Glutamatergic neuron (in vitro differentiated cells): ENCODE measurements around the gene N4BP2. TPM values are rescaled to one million over a fixed set of nuclear protein-coding genes. Genes with fewer than 3 reads are reported as not detected.

Source experiments
- DNase-seq: peaks from one replicate; pipeline ENCODE4 v3.0.0; 2022
- H3K27ac Mint-ChIP-seq: one replicate; pipeline ENCODE4 v1.8.0; 2020; ENCODE audit warnings: mild to moderate bottlenecking, mixed read lengths, inconsistent platforms; ENCODE audit not compliant: unreplicated experiment
- H3K27me3 Mint-ChIP-seq: one replicate; pipeline ENCODE4 v1.8.0; 2020; ENCODE audit warnings: mild to moderate bottlenecking, moderate library complexity, mixed read lengths, inconsistent platforms; ENCODE audit not compliant: unreplicated experiment
- H3K36me3 Mint-ChIP-seq: one replicate; pipeline ENCODE4 v1.8.0; 2020; ENCODE audit warnings: mild to moderate bottlenecking, mixed read lengths, inconsistent platforms; ENCODE audit not compliant: unreplicated experiment
- H3K4me1 Mint-ChIP-seq: one replicate; pipeline ENCODE4 v1.8.0; 2020; ENCODE audit warnings: mild to moderate bottlenecking, low read depth, mixed read lengths, inconsistent platforms; ENCODE audit not compliant: unreplicated experiment
- H3K4me3 Mint-ChIP-seq: one replicate; pipeline ENCODE4 v1.8.0; 2020; ENCODE audit warnings: mild to moderate bottlenecking, mixed read lengths, inconsistent platforms; ENCODE audit not compliant: unreplicated experiment
- H3K9me3 Mint-ChIP-seq: one replicate; pipeline ENCODE4 v1.8.0; 2020; ENCODE audit warnings: mild to moderate bottlenecking, moderate library complexity, mixed read lengths, inconsistent platforms; ENCODE audit not compliant: unreplicated experiment
- CTCF ChIP-seq: fragments of 200-600 bp; sonication (generic); IDR thresholded peaks from one replicate; pipeline ENCODE4 v1.5.0; 2021; ENCODE audit not compliant: partially characterized antibody, unreplicated experiment
- total RNA-seq: library from RNA; stranded (reverse); fragmentation: NEBNext Ultra II Directional; extraction: Animal tissue kit (Norgen Biotek cat#: 25700); gene quantifications from one replicate; pipeline ENCODE4 v1.2.1, GENCODE V29; 2021; ENCODE audit not compliant: unreplicated experiment

Gene N4BP2
- total RNA-seq, 1 donor from 2014 or later = 9.7 TPM

GRCh38 chr4:40165916-40166315 lies 109.3 kb downstream of the N4BP2 start:
- Mint-ChIP-seq H3K4me1 (no peaks in the 10 kb centered on the region), H3K27ac (no peak overlapping the region), H3K9me3 (peaks cover 2% of the 10 kb centered on the region), H3K27me3 (peaks cover 2% of the 10 kb centered on the region), H3K36me3 (peaks cover 4% of the 10 kb centered on the region), H3K4me3 (no peak overlapping the region)
- DNase-seq = no peak
- TF ChIP-seq CTCF = no peak

GRCh38 chr4:40168070-40168469 lies 111.4 kb downstream of the N4BP2 start:
- DNase-seq = no peak
- Mint-ChIP-seq H3K27ac (no peak overlapping the region), H3K27me3 (peaks cover 2% of the 10 kb centered on the region), H3K36me3 (peaks cover 4% of the 10 kb centered on the region), H3K4me1 (no peaks in the 10 kb centered on the region), H3K4me3 (no peak overlapping the region), H3K9me3 (peaks cover 2% of the 10 kb centered on the region)
- TF ChIP-seq CTCF = no peak

- H3K4me1 Mint-ChIP-seq = no peaks in the 10 kb centered on the region
- DNase-seq = no peak
- H3K27ac Mint-ChIP-seq = no peak overlapping the region
- H3K27me3 Mint-ChIP-seq = peaks cover 2% of the 10 kb centered on the region
- H3K36me3 Mint-ChIP-seq = peaks cover 4% of the 10 kb centered on the region
- H3K9me3 Mint-ChIP-seq = peaks cover 2% of the 10 kb centered on the region
- no peak for TF ChIP-seq CTCF
- no peak overlapping the region for H3K4me3 Mint-ChIP-seq
Observed at GRCh38 chr4:40170588-40170987, 113.9 kb downstream of the N4BP2 start.

- DNase-seq = no peak
- Mint-ChIP-seq H3K4me3 (no peak overlapping the region), H3K9me3 (no peaks in the 10 kb centered on the region), H3K4me1 (peaks cover 4% of the 10 kb centered on the region), H3K27ac (no peak overlapping the region), H3K27me3 (peaks cover 2% of the 10 kb centered on the region), H3K36me3 (no peaks in the 10 kb centered on the region)
- no peak for TF ChIP-seq CTCF
Observed at GRCh38 chr4:40173470-40173875, 116.8 kb downstream of the N4BP2 start.

GRCh38 chr4:40176602-40177001 lies 120.0 kb downstream of the N4BP2 start:
- DNase-seq = no peak

More at GRCh38 chr4:40176602-40177001, 120.0 kb downstream of the N4BP2 start:
- TF ChIP-seq CTCF = no peak
- H3K36me3 Mint-ChIP-seq = no peaks in the 10 kb centered on the region
- peaks cover 4% of the 10 kb centered on the region for H3K4me1 Mint-ChIP-seq
- peaks cover 2% of the 10 kb centered on the region for H3K27me3 Mint-ChIP-seq
- H3K27ac Mint-ChIP-seq = peak overlapping the region; percentile 11
- H3K9me3 Mint-ChIP-seq = no peaks in the 10 kb centered on the region
- H3K4me3 Mint-ChIP-seq = no peak overlapping the region
